GM12864 (cell line): ENCODE measurements around the gene GMDS.

Experiments
- DNase-seq: peaks from one replicate; pipeline ENCODE4 v3.0.0-alpha.2; 2011; ENCODE audit warnings: low read depth
- H3K4me3 ChIP-seq: 2 replicates; pipeline ENCODE4 v1.5.1; 2011; ENCODE audit warnings: mild to moderate bottlenecking, low read depth, low read length, control low read depth
- TF ChIP-seq, protein P1 (sequence below): IDR thresholded peaks from 2 replicates; pipeline ENCODE4 v1.5.1; 2011; ENCODE audit warnings: low read depth, mild to moderate bottlenecking, moderate library complexity, low read length, control low read depth, inconsistent platforms; ENCODE audit errors: missing control alignments

Gene GMDS

DNA sequence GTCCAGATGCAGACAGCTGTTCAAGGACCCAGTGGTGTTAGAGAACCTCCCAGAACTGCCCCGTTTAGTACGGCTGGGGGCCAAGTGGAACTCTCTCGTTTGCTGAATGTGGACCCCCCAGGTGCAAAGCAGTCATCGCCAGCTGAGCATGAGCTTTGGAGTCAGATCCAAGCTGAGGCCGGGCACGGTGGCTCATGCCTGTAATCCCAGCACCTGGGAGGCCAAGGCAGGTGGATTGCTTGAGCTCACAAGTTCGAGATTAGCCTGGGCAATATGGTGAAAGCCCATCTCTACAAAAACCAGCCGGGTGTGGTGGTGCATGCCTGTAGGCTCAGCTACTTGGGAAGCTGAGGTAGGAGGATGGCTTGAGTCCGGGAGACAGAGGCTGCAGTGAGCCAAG, 606.0 kb downstream of the GMDS start:
- no peak overlapping the region for H3K4me3 ChIP-seq

DNA sequence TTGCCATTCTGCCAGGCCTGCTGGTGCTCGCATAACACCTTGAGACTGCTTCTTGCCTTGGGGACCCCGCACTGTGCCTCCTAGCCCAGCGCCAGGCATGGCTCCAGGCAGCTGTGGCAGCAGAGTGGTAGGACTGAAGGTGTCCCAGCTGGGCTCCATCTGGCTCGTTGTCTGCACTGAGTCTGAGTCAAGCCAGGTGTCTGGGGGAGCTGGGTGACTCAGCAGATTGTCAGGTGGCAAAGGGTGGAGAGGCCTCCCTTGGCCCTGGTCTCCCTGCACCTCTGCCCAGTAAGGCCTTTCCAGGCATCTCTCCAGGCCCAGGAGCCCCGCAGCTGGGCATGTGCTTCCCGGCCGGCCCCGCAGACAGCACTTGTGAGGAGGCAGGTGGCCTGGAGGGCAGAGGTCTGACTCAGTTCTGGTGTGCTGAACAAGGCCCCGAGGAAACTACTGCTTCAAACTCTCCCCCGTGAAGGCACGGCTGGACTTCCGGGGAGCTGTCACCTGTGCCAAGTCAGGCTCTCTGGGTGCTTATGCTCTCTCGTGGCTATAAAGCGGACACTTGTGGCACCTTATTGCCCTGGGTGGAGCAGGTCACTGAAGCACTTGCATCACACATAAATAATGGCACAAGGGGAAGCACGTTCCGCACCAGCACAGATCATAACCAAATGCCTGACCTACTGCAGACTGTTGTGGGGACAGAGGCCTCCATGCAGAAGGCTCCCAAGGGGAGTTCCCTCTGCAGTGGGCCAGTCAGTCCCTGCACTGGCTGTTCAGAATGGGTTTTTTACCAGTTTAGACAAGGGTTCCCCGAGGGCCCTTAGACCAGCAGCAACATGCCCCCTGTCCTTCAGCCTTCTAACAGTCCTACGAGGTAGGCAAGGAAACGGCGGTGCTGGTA, 608.2 kb downstream of the GMDS start:
- TF ChIP-seq, protein P1, sequence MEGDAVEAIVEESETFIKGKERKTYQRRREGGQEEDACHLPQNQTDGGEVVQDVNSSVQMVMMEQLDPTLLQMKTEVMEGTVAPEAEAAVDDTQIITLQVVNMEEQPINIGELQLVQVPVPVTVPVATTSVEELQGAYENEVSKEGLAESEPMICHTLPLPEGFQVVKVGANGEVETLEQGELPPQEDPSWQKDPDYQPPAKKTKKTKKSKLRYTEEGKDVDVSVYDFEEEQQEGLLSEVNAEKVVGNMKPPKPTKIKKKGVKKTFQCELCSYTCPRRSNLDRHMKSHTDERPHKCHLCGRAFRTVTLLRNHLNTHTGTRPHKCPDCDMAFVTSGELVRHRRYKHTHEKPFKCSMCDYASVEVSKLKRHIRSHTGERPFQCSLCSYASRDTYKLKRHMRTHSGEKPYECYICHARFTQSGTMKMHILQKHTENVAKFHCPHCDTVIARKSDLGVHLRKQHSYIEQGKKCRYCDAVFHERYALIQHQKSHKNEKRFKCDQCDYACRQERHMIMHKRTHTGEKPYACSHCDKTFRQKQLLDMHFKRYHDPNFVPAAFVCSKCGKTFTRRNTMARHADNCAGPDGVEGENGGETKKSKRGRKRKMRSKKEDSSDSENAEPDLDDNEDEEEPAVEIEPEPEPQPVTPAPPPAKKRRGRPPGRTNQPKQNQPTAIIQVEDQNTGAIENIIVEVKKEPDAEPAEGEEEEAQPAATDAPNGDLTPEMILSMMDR = no peak
- DNase-seq = no peak
- H3K4me3 ChIP-seq = no peak overlapping the region

More for the DNA sequence above, 606.0 kb downstream of the GMDS start:
- no peak for DNase-seq
- TF ChIP-seq, protein P1 = no peak

DNA sequence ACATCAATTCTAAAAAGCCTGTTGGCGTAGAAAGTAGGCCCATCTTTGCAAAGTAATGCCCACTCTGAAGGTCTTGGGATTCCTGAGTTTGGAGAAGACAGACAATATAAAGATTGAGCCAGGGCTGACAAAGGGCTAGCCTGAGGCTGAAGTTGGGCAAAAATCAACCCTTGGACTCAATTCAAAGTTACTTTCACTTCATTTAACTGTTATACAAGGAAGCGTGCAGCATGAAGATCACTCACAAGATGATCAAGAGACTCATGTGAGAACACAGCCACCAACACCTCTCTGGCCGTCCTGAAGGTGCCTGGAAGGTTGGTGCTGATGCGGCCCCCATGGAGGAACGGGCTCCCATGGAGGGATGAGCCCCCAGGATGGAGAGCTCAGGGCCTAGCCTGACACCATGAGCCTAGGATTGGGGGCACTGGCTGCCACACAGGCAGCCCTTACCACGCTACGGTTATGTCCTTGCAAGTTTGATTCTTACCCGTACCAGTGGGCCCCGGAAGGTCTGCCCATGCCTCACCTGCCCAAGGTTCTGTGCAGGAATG, 609.1 kb downstream of the GMDS start:
- H3K4me3 ChIP-seq = no peak overlapping the region
- TF ChIP-seq, protein P1 = no peak
- DNase-seq = no peak

DNA sequence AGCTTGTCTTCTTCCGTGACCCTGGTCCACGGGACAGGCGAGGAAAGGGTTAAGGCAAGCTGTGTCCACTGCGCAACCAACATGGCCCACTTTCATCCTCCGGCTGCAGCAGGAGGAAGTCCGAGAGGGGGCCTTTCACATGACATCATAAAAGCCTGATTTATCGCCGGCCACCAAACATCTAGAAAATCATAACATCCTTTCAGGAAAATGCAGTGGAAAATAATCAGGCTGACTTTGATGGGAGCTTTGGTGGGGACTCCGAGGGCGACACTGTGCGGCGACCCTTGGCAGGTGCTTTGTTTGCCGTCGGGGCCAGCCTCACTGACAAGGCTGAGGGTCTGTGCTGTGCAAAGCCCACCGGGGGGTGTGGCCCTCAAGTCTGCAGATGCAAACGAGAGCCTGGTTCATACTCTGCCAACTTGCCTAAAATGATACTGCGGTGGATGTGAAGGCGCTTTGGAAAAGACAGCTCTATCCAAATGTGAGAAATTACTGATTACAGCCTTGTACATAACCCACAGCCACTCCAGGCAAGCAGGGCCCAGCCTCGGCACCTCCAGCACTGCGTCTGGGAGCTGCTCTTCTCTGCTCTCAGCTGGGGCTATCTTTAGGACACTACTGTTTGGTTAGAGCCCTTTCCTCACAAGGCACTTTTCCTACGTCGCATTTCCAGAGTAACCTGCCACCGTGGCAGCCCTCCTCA, 609.9 kb downstream of the GMDS start:
- no peak for DNase-seq
- TF ChIP-seq, protein P1 = no peak
- no peak overlapping the region for H3K4me3 ChIP-seq

DNA sequence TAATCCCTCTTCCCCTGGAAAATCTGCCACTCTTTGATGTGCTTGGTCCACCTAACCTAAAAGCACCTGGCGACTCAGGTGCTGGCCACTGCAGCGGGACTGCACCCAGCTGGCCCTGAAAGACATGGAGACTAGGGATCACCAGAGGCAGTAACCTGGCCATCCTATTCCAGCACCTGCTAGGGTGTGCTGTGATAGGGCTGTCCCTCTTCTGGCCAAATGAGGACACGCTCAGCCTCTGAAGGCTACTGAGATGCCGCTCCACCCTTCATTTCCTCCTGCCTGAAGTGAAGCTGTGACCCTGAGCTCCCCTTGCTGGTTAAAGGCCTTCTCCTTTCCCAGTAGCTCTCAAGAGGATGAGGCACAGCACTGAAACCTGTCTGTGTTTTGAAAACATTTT, 611.3 kb downstream of the GMDS start:
- no peak for DNase-seq

DNA sequence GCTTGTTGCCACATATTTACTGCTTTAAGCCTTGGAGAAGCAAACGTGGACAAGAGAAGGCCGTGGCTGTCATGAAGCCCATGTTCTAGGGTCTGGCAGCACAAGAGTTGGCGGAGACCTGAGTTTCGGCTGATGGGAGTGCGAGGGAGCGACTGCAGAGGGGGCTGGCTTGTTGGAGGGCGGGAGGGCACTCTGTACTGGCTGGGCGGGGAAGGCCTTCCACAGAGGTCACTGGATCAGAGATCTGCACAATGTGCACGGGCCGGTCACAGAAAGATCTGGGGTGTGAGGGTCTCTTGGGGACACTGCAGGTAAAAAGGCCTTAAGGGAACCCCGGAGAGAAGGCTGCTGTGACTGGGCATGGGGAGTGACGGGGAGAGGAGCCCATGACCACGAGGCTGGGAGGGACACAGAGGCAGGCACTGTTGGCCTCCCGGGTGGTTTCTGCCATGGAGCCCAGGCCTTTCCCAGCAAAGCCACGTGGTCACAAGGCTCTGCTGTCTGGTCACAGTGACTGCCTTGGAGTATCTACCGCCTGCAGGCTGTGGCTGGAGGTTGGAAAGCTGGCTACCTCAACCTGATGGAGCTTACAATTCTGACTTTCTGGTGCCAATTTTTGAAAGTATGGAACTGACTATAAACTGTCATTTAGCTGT, 611.9 kb downstream of the GMDS start:
- TF ChIP-seq, protein P1 = no peak
- no peak overlapping the region for H3K4me3 ChIP-seq
- DNase-seq = no peak

More for the DNA sequence above, 611.3 kb downstream of the GMDS start:
- TF ChIP-seq, protein P1 = no peak
- H3K4me3 ChIP-seq = no peak overlapping the region
